ENCODE results near the gene ZFP36L2. TPM values are rescaled to one million over a fixed set of nuclear protein-coding genes. Genes with fewer than 3 reads are reported as not detected.
A peak's percentile ranks its signal among the peaks of the same experiment; 100 is the strongest.

ZFP36L2 gene
- total and polyA plus RNA-seq, 9 of the 15 experiments (the other 6 are each of a cell fraction or from before 2014, with no cell fraction given), result 4.1 to 60.6 (median 20.3) TPM

GRCh38 chr2:43178602-43179542 lies 47.5 kb downstream of the ZFP36L2 start (continued):
- TF ChIP-seq, protein P1, sequence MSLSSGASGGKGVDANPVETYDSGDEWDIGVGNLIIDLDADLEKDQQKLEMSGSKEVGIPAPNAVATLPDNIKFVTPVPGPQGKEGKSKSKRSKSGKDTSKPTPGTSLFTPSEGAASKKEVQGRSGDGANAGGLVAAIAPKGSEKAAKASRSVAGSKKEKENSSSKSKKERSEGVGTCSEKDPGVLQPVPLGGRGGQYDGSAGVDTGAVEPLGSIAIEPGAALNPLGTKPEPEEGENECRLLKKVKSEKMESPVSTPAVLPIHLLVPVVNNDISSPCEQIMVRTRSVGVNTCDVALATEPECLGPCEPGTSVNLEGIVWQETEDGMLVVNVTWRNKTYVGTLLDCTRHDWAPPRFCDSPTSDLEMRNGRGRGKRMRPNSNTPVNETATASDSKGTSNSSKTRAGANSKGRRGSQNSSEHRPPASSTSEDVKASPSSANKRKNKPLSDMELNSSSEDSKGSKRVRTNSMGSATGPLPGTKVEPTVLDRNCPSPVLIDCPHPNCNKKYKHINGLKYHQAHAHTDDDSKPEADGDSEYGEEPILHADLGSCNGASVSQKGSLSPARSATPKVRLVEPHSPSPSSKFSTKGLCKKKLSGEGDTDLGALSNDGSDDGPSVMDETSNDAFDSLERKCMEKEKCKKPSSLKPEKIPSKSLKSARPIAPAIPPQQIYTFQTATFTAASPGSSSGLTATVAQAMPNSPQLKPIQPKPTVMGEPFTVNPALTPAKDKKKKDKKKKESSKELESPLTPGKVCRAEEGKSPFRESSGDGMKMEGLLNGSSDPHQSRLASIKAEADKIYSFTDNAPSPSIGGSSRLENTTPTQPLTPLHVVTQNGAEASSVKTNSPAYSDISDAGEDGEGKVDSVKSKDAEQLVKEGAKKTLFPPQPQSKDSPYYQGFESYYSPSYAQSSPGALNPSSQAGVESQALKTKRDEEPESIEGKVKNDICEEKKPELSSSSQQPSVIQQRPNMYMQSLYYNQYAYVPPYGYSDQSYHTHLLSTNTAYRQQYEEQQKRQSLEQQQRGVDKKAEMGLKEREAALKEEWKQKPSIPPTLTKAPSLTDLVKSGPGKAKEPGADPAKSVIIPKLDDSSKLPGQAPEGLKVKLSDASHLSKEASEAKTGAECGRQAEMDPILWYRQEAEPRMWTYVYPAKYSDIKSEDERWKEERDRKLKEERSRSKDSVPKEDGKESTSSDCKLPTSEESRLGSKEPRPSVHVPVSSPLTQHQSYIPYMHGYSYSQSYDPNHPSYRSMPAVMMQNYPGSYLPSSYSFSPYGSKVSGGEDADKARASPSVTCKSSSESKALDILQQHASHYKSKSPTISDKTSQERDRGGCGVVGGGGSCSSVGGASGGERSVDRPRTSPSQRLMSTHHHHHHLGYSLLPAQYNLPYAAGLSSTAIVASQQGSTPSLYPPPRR (CRISPR knock-in tag; IDR thresholded peaks at IDR 0.05; ENCODE audit: borderline replicate concordance), result no peak
- peak; percentile 59; the same call in 1 of the 2 replicates for TF ChIP-seq SMARCC2 (IDR thresholded peaks at IDR 0.05; ENCODE audit: low read depth)
- no peak for TF ChIP-seq BRCA1 (IDR thresholded peaks at IDR 0.05)
- TF ChIP-seq BRCA1 (CRISPR knock-in tag; IDR thresholded peaks at IDR 0.05), result no peak
- no peak for TF ChIP-seq ZNF518B (CRISPR knock-in tag; IDR thresholded peaks at IDR 0.05)
- TF ChIP-seq MTF1 (CRISPR knock-in tag; IDR thresholded peaks at IDR 0.05; ENCODE audit: borderline replicate concordance), result no peak
- TF ChIP-seq POLR2A (conservative IDR thresholded peaks at IDR 0.05), result peak; percentile 56
- no peak for TF ChIP-seq SETDB1 (IDR thresholded peaks at IDR 0.05; ENCODE audit: low read length)
- no peak for TF ChIP-seq HDGF (IDR thresholded peaks at IDR 0.05)
- no peak for TF ChIP-seq PPARD (CRISPR knock-in tag; IDR thresholded peaks at IDR 0.05)
- TF ChIP-seq ZBTB34 (CRISPR knock-in tag; IDR thresholded peaks at IDR 0.05), result no peak
- TF ChIP-seq CCAR2 (IDR thresholded peaks at IDR 0.05; ENCODE audit: low read depth, low read length), result no peak
- TF ChIP-seq SRF (CRISPR knock-in tag; IDR thresholded peaks at IDR 0.05), result no peak; a peak in 1 of 4 replicates
- no peak for TF ChIP-seq KDM5B (IDR thresholded peaks at IDR 0.05; ENCODE audit: insufficient replicate concordance, low read depth, low read length)
- TF ChIP-seq ERF (CRISPR knock-in tag; IDR thresholded peaks at IDR 0.05), result no peak
- peak; percentile 94 for TF ChIP-seq ATF3 (IDR thresholded peaks at IDR 0.05)
- peak; percentile 84; the same call in 1 of the 2 replicates for TF ChIP-seq ATF3 (CRISPR knock-in tag; conservative IDR thresholded peaks at IDR 0.05)

All from K562 (cell line).